ENCODE measurements around the gene STARD13. TPM values are rescaled to one million over a fixed set of nuclear protein-coding genes. Genes with fewer than 3 reads are reported as not detected.

STARD13 gene
- total RNA-seq, 1 experiment from 2014 or later: 2.1 TPM

GRCh38 chr13:33114146-33114545 is 171.4 kb downstream of the STARD13 start:
- Histone ChIP-seq H3K23ac (ENCODE audit: insufficient read length, low read depth, low read length) (no peak overlapping the region), H3K4me2 (ENCODE audit: insufficient read depth, insufficient read length, low read length) (no peak overlapping the region), H3K56ac (ENCODE audit: insufficient read length, low read depth, low read length) (no peak overlapping the region), H4K5ac (ENCODE audit: insufficient read length, low read depth, low read length) (no peak overlapping the region), H3K27me3 (ENCODE audit: insufficient read depth, low read length) (0 out of 2 replicates have a peak, but pooled peaks cover 2% of the 10 kb centered on the region), H3K79me1 (ENCODE audit: insufficient read depth, low read depth, low read length, poor library complexity, severe bottlenecking) (no peaks in the 10 kb centered on the region), H2BK120ac (ENCODE audit: low read depth, low read length, poor library complexity, severe bottlenecking) (no peak overlapping the region), H3K18ac (ENCODE audit: insufficient read length, low read depth, low read length) (no peak overlapping the region), H2AFZ (ENCODE audit: low read length) (no peak overlapping the region), H4K91ac (ENCODE audit: insufficient read length, low read depth, low read length) (no peak overlapping the region), H3K9ac (ENCODE audit: extremely low read depth, insufficient read length, low read length) (no peak overlapping the region), H3K9me3 (ENCODE audit: control insufficient read depth, low read depth, low read length) (no peaks in the 10 kb centered on the region), H2AK5ac (ENCODE audit: insufficient read length, low read length) (no peak overlapping the region), H2BK20ac (ENCODE audit: low read depth, low read length, poor library complexity, severe bottlenecking) (no peak overlapping the region), H3K4ac (ENCODE audit: low read depth, low read length) (no peak overlapping the region), H2BK12ac (ENCODE audit: insufficient read length, low read depth, low read length) (no peak overlapping the region), H3K14ac (ENCODE audit: insufficient read depth, low read length) (no peak overlapping the region), H3K4me1 (ENCODE audit: insufficient read depth, low read length) (peaks cover under 1% of the 10 kb centered on the region; the same call in 1 of the 2 replicates), H3K79me2 (ENCODE audit: insufficient read depth, low read length) (no peaks in the 10 kb centered on the region), H2BK5ac (ENCODE audit: insufficient read length, low read length) (no peak overlapping the region), H4K20me1 (ENCODE audit: control insufficient read depth, insufficient read depth, insufficient read length) (no peaks in the 10 kb centered on the region), H3K27ac (ENCODE audit: insufficient read length, low read depth, low read length) (no peak overlapping the region), H3K23me2 (ENCODE audit: insufficient read length, low read depth, low read length, poor library complexity, severe bottlenecking) (no peaks in the 10 kb centered on the region), H2BK15ac (ENCODE audit: low read depth, low read length) (no peak overlapping the region), H4K8ac (replicated peaks; ENCODE audit: insufficient read length, low read depth, low read length) (no peak overlapping the region), H3T11ph (ENCODE audit: low read length) (no peak overlapping the region)
- WGBS (ENCODE audit: extremely low coverage, insufficient read length, low lambda C conversion rate): no CpG with 5 or more reads among the region's 5 CpGs
- no peaks in the 10 kb centered on the region for H3K36me3 Mint-ChIP-seq (ENCODE audit: insufficient read depth in 1 of 3, low read depth in 3 of 3)
- no peak overlapping the region for H3K4me3 Mint-ChIP-seq
- H3K9me3 Mint-ChIP-seq: no peaks in the 10 kb centered on the region
- H3K27ac Mint-ChIP-seq: no peak overlapping the region
- H3K4me1 Mint-ChIP-seq: no peaks in the 10 kb centered on the region
- DNase-seq: no peak
- no peaks in the 10 kb centered on the region for H3K27me3 Mint-ChIP-seq (ENCODE audit: low read depth)
- TF ChIP-seq CTCF (conservative IDR thresholded peaks at IDR 0.05): no peak

Measured in H9 (cell line).